GM12873 (cell line): ENCODE results near the gene TMC1.

Experiments used
- CTCF ChIP-seq: IDR thresholded peaks from 2 replicates; pipeline ENCODE4 v1.5.1; 2012; ENCODE audit warnings: low read depth, mild to moderate bottlenecking, moderate library complexity, low read length, control low read depth; ENCODE audit not compliant: insufficient read depth; ENCODE audit errors: missing control alignments

The TMC1 gene

GRCh38 chr9:72592502-72593403, 71.3 kb downstream of the TMC1 start:
- TF ChIP-seq CTCF = peak; percentile 66

- no peak for TF ChIP-seq CTCF
These were observed 75.2 kb downstream of the TMC1 start for GRCh38 chr9:72596451-72597180.

GRCh38 chr9:72597181-72597517, 75.7 kb downstream of the TMC1 start:
- TF ChIP-seq CTCF = no peak

GRCh38 chr9:72597601-72598000, 76.2 kb downstream of the TMC1 start:
- TF ChIP-seq CTCF = no peak

- no peak for TF ChIP-seq CTCF
These were observed 77.2 kb downstream of the TMC1 start for GRCh38 chr9:72598639-72599038.

GRCh38 chr9:72599874-72600534, 78.6 kb downstream of the TMC1 start:
- no peak for TF ChIP-seq CTCF

- no peak for TF ChIP-seq CTCF
These were observed 79.3 kb downstream of the TMC1 start for GRCh38 chr9:72600671-72601070.
